HG03097 (cell line): Measurements from ENCODE around the gene DDX5.
"Not testable (repeated sequence)": the region's sequence is repeated elsewhere in the genome, so short reads cannot be mapped to it uniquely, and the experiment has no call there.

ENCODE experiments used
- ATAC-seq: cut with Tn5 transposase; IDR thresholded peaks from one replicate; pipeline ENCODE4 v1.9.1; 2021; ENCODE audit not compliant: unreplicated experiment, low FRiP score

DDX5 gene

DNA sequence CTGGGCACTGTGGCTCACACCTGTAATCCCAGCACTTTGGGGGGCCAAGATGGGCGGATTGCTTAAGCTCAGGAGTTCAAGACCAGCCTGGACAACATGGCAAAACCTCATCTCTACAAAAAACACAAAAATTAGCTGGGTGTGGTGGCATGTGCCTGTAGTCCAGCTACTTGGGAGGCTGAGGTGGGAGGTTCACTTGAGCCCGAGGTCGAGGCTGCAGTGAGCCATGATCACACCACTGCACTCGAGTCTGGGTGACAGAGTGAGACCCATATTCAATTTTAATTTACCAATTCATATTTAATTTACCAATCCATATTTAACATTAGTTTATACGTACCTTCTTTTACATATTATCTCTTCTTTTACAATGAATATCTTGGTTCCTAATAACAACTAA lies 10.8 kb downstream of the DDX5 start:
- ATAC-seq, result not testable (repeated sequence)

GRCh38 chr17:64494121-64494520 lies 12.0 kb downstream of the DDX5 start:
- no peak for ATAC-seq

GRCh38 chr17:64492481-64493109 lies 13.5 kb downstream of the DDX5 start:
- no peak for ATAC-seq

- ATAC-seq, result no peak
Measured at GRCh38 chr17:64491994-64492393, 14.1 kb downstream of the DDX5 start.

GRCh38 chr17:64491034-64491860 lies 14.8 kb downstream of the DDX5 start:
- ATAC-seq, result no peak

DNA sequence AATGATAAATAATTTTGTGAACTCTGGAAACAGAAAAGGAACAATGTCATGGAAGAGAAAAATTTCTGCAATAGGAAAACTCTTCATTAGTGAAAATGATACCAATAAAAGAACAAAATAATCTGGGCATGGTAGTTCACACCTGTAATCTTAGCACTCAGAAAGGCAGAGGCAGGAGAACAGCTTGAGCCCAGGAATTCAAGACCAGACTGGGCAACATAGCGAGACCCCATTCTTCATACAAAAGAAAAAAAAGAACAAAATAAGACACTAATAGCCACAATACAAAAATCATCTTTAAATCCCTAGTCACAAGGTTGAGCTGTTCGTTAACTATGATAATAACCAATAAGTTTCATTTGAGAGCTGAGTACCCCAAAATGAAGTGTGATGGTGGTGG lies 17.8 kb downstream of the DDX5 start:
- ATAC-seq, result no peak

GRCh38 chr17:64484380-64484779 lies 21.7 kb downstream of the DDX5 start:
- no peak for ATAC-seq

- no peak for ATAC-seq
Measured at GRCh38 chr17:64480951-64481350, 25.1 kb downstream of the DDX5 start.

DNA sequence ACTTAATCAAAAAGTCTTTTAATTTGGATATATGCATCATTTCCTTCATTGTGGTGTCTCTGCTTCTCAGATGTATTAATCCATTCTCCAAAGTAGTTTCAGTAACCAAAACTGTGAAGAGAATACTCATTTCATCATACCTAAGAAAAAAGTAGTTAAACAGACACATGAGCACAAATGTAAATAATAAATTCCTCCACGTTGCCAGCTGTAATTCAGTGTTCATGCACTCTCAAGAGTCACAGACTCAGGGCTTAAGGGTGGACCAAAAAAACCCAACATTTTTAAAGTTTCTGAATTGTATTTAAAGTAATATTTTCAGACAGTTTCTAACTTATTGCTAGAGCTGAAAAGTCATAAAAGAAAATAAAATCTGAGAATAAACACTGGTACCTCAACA lies 28.2 kb downstream of the DDX5 start:
- ATAC-seq, result no peak

- ATAC-seq, result no peak
Measured at GRCh38 chr17:64472564-64472963, 33.5 kb downstream of the DDX5 start.

DNA sequence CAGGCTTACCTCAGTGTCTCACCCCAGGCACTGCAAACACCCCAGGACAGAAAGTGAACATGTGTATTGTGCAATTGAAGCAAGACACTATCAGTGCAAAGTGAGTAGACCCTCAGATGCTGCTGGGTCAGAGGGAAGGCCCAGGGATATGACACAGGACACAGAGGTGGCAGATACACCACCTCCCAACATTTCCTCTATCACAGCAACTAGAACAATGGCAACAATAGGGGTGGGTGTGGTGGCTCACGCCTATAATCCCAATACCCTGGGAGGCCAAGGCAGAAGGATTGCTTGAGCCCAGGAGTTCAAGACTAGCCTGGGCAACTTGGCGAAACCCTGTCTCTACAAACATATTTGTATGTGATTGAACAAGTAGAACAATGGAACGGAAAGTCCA lies 34.6 kb downstream of the DDX5 start:
- no peak for ATAC-seq

GRCh38 chr17:64470625-64471024 lies 35.5 kb downstream of the DDX5 start:
- no peak for ATAC-seq

DNA sequence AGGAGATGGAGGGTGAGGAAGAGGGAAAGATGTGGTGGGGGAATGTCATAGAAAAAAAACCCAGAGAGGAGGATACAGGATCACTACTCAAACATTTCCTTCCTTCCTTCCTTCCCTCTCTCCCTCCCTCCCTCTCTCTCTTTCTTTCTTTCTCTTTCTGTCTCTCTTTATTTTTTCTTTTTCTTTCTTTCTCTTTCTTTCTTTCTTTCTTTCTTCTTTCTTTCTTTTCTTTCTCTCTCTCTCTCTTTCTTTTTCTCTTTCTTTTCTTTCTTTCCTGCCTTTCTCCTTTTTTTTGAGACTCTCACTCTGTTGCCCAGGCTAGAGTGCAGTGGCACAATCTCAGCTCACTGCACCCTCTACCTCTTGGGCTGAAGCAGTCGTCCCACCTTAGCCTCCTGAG lies 39.3 kb downstream of the DDX5 start:
- not testable (repeated sequence) for ATAC-seq

GRCh38 chr17:64466019-64466735 lies 39.9 kb downstream of the DDX5 start:
- no peak for ATAC-seq

- no peak for ATAC-seq
Measured at GRCh38 chr17:64461788-64462187, 44.3 kb downstream of the DDX5 start.

DNA sequence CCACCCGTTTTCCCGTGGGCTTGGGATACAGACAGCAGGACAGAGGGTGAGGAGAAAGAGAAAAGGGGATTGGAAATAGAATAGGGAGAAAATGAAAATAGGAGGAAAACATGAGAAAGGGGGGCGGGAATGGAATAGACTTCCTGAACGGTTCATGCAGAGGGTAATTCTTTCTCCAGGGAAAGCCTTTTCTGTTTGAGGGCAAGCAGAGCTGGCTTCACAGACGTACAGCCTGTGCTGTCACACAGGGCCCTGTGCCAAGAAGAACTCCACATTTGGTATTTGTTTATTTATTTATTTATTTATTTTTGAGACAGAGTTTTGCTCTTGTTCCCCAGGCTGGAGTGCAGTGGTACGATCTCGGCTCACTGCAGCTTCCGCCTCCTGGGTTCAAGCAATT lies 45.1 kb downstream of the DDX5 start:
- no peak for ATAC-seq

- ATAC-seq, result not testable (repeated sequence)
Measured at GRCh38 chr17:64459818-64460217, 46.3 kb downstream of the DDX5 start.

- no peak for ATAC-seq
Measured at GRCh38 chr17:64459284-64459747, 46.8 kb downstream of the DDX5 start.

- no peak for ATAC-seq
Measured at GRCh38 chr17:64458756-64459155, 47.3 kb downstream of the DDX5 start.

GRCh38 chr17:64457156-64457555 lies 48.9 kb downstream of the DDX5 start:
- no peak for ATAC-seq
